ENCODE measurements around the gene LPCAT2. TPM values are rescaled to one million over a fixed set of nuclear protein-coding genes. Genes with fewer than 3 reads are reported as not detected.

Gene LPCAT2
- total RNA-seq, 1 donor from 2014 or later: 18.9 TPM

- no peak for DNase-seq (ENCODE audit: extremely low spot score, unreplicated experiment)
- TF ChIP-seq CTCF (conservative IDR thresholded peaks at IDR 0.05): peak; percentile 59
- Mint-ChIP-seq H3K9me3 (no peaks in the 10 kb centered on the region), H3K4me1 (ENCODE audit: unreplicated experiment) (peaks cover 23% of the 10 kb centered on the region), H3K36me3 (peaks cover 8% of the 10 kb centered on the region), H3K27ac (no peak overlapping the region), H3K4me3 (peak overlapping the region; percentile 5), H3K27me3 (no peaks in the 10 kb centered on the region)
Measured at GRCh38 chr16:55501549-55502322, 7.1 kb upstream of the LPCAT2 start.

GRCh38 chr16:55502801-55503366 is 6.0 kb upstream of the LPCAT2 start:
- no peak overlapping the region for H3K27ac Mint-ChIP-seq
- H3K4me1 Mint-ChIP-seq (ENCODE audit: unreplicated experiment): peaks cover 23% of the 10 kb centered on the region
- no peaks in the 10 kb centered on the region for H3K9me3 Mint-ChIP-seq

GRCh38 chr16:55503726-55504550 is 4.9 kb upstream of the LPCAT2 start:
- Mint-ChIP-seq H3K27me3 (no peaks in the 10 kb centered on the region), H3K27ac (no peak overlapping the region), H3K9me3 (no peaks in the 10 kb centered on the region), H3K4me1 (ENCODE audit: unreplicated experiment) (peaks cover 23% of the 10 kb centered on the region), H3K36me3 (peaks cover 8% of the 10 kb centered on the region), H3K4me3 (no peak overlapping the region)
- no peak for TF ChIP-seq CTCF (conservative IDR thresholded peaks at IDR 0.05)
- no peak for DNase-seq (ENCODE audit: extremely low spot score, unreplicated experiment)

More at GRCh38 chr16:55502801-55503366, 6.0 kb upstream of the LPCAT2 start:
- Mint-ChIP-seq H3K27me3 (no peaks in the 10 kb centered on the region), H3K36me3 (peaks cover 8% of the 10 kb centered on the region), H3K4me3 (no peak overlapping the region)
- no peak for DNase-seq (ENCODE audit: extremely low spot score, unreplicated experiment)
- no peak for TF ChIP-seq CTCF (conservative IDR thresholded peaks at IDR 0.05)

- no peak overlapping the region for H3K4me3 Mint-ChIP-seq
- H3K27me3 Mint-ChIP-seq: peaks cover 4% of the 10 kb centered on the region
- no peaks in the 10 kb centered on the region for H3K9me3 Mint-ChIP-seq
- H3K4me1 Mint-ChIP-seq (ENCODE audit: unreplicated experiment): peaks cover 16% of the 10 kb centered on the region
- DNase-seq (ENCODE audit: extremely low spot score, unreplicated experiment): no peak
- H3K27ac Mint-ChIP-seq: no peak overlapping the region
- TF ChIP-seq CTCF (conservative IDR thresholded peaks at IDR 0.05): no peak
- H3K36me3 Mint-ChIP-seq: peaks cover 8% of the 10 kb centered on the region
Measured at GRCh38 chr16:55505333-55506015, 3.4 kb upstream of the LPCAT2 start.

- peaks cover 11% of the 10 kb centered on the region for H3K4me1 Mint-ChIP-seq (ENCODE audit: unreplicated experiment)
- DNase-seq (ENCODE audit: extremely low spot score, unreplicated experiment): no peak
- no peak overlapping the region for H3K27ac Mint-ChIP-seq
- H3K36me3 Mint-ChIP-seq: peaks cover 5% of the 10 kb centered on the region
- no peaks in the 10 kb centered on the region for H3K9me3 Mint-ChIP-seq
- no peak for TF ChIP-seq CTCF (conservative IDR thresholded peaks at IDR 0.05)
- H3K27me3 Mint-ChIP-seq: peaks cover 4% of the 10 kb centered on the region
- no peak overlapping the region for H3K4me3 Mint-ChIP-seq
Measured at GRCh38 chr16:55506083-55506482, 2.8 kb upstream of the LPCAT2 start.

Measured in type B pancreatic cell (in vitro differentiated cells).